GM18868 (cell line): ENCODE measurements around the gene COL20A1.
"Not testable (repeated sequence)": the region's sequence is repeated elsewhere in the genome, so short reads cannot be mapped to it uniquely, and the experiment has no call there.

Source experiments
- ATAC-seq: cut with Tn5 transposase; IDR thresholded peaks from one replicate; pipeline ENCODE4 v1.9.1; 2021; ENCODE audit warnings: mild to moderate bottlenecking, moderate library complexity; ENCODE audit not compliant: unreplicated experiment

Gene COL20A1

GRCh38 chr20:63292904-63293303, at the start of gene COL20A1:
COL20A1 (plus strand) TSS chr20:63293186; CDS start chr20:63295108, 1,922 bp downstream.
- no peak for ATAC-seq

GRCh38 chr20:63243604-63244247, 49.3 kb upstream of the COL20A1 start:
- ATAC-seq: no peak

GRCh38 chr20:63244468-63244867, 48.5 kb upstream of the COL20A1 start:
- ATAC-seq: no peak

DNA sequence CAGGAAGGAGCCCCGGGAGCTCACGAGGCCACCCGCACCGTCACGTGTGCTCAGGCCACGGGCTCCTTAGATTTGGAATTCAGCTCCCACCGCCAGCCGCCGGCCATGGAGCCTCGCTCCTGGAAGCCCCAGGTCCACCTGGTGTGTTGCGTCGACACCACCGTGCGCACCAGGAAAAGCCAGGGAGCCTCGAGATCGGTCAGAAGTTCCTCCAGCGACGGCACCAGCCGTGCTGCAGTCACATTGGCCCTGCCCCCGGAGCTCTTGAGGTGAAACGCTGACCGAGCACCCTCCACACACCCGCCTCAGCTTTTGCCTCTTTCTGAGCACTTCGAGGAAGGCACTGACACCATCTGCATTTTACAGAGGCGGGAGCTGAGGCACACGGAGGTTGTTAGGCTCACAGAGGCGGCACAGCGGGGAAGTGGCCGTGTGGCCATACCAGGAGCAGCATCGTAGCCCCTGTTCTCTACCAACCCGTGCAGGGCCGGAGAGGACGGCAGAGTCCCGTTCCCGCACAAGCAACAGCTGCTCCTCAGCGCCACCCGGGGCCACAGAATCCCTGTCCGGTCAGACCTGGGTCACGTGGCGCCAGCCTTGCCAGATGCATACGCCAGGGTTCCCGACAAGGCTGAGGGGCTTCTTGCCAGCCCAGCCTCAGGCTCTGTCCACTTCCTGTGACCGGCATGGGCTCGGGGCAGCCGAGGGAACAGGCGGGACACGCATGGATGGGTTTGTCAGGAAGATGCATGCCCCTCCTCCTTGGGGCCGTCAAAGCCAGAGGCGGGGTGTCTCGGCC, 46.3 kb upstream of the COL20A1 start:
- ATAC-seq: no peak

DNA sequence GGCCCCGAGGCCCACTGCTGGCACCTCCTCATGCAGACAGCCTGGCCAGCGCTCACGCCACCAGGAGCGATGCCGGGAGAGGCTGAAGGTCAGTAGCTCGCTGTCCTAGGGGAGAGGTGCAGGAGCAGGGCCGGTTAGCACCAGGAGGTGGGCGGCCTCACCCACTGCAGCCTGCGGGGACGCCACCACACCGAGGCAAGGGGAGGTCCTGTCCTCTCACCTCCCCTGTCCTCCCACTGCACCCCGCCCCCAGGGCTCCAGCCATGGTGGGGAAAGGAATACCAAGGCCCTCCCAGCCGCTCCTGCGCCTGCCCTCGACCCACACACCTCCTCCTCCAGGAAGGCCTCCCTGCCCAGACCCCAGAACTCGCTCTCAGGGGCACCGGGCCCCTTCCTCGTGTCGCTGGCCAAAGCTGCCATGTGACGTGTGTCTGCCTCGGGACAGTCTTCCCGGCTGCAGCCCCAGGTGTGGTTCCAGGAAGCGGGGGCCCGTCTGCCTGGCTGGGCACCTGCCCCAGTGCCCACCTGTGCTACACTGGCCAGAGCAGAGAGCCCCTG, 45.2 kb upstream of the COL20A1 start:
- ATAC-seq: no peak

DNA sequence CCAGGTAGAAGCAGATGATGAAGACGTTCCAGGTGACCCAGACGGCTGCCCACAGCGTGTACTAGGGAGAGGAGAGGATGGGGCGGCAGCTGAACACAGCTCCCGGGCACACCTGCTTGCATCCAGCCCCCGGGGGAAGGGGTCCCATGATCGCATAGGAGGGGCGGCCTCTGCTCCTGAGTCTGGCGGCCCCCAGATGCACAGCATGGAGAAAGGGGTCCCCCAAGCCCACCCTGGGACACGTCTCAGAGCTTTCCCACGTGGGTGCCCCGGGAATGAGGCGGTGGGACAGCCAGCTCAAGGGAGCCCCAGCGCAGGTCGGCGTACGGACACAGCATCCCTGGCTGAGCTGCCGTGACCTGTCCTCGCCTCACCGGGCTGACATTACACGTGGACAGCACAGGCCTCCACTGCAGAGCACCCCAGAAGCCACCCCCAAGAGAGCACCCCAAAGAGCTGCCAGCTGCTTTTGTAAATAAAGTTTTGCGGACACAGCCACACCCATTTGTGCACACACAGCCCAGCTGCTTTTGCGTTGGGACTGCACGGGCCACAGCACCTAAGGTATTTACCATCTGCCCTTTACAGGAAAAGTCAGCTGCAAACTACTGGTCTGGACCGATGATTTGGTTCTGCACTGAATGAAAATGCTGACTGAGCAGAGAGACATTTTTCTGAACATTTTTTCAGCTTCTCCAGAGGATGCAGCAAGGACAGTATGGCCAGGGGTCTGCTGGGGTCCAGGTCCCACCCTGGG, 44.0 kb upstream of the COL20A1 start:
- no peak for ATAC-seq

DNA sequence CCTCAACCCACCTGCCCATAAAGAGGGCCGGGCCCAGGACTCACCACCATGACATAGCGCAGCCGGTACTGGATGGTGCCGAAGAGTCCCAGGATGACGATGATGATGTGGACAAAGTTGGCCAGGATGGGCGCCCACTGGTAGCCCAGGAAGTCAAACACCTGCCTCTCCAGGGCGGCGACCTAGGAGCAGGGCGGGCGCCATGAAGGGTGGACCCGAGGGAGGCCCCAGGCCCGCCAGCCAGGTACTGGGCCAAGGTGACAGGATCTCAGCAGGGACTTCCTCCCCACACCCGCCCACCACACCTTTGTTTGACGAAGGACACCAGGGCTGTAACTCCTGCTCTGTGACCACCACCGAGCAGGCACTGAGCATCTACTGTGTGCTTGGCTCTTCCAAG, 43.1 kb upstream of the COL20A1 start:
- ATAC-seq: no peak

GRCh38 chr20:63251350-63251749, 41.6 kb upstream of the COL20A1 start:
- not testable (repeated sequence) for ATAC-seq

DNA sequence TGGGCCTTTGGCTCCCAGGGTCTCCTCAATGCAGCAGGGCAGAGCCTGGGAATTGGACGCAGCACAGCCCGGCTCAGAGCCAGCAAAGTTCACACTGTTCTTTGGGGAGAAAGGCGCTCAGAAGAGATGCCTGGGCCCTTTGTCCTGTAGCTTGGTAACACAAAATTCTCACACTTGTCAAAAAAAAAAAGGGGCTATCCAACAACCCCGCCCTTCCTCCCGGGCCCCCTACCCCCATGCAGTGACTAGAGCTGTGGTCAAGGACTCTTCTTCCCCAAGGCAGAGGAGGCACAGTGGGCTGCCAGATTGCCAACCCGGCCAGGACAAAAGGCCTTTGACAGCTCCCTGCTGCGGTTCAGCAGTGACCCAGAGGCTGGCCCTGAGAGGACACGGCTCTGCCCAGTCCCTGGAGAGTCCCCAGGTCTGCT, 40.7 kb upstream of the COL20A1 start:
- no peak for ATAC-seq

DNA sequence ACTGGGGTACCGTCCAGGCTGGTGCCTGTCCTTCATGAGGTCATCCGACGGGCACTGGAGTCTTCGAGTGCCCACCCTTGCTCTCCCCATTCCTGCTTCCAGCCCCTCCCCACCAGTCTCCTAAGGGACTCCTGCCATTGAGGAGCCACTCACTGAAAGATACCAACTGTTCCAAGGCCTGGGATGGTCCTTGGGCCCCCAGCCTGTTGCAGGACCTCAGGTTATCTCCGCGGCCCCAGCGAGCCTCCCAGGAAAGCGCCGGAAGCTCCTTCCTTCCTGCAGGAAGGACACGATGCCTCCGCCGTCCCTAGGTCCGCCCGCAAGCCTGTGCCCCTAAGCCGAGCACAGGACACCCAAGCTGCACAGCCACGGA, 39.9 kb upstream of the COL20A1 start:
- no peak for ATAC-seq

GRCh38 chr20:63253438-63254231, 39.4 kb upstream of the COL20A1 start:
- no peak for ATAC-seq

- ATAC-seq: no peak
Measured at GRCh38 chr20:63254232-63254605, 38.8 kb upstream of the COL20A1 start, which contains the start of gene NKAIN4. NKAIN4 (minus strand) TSS chr20:63254463; CDS start chr20:63254450, 13 bp downstream.

DNA sequence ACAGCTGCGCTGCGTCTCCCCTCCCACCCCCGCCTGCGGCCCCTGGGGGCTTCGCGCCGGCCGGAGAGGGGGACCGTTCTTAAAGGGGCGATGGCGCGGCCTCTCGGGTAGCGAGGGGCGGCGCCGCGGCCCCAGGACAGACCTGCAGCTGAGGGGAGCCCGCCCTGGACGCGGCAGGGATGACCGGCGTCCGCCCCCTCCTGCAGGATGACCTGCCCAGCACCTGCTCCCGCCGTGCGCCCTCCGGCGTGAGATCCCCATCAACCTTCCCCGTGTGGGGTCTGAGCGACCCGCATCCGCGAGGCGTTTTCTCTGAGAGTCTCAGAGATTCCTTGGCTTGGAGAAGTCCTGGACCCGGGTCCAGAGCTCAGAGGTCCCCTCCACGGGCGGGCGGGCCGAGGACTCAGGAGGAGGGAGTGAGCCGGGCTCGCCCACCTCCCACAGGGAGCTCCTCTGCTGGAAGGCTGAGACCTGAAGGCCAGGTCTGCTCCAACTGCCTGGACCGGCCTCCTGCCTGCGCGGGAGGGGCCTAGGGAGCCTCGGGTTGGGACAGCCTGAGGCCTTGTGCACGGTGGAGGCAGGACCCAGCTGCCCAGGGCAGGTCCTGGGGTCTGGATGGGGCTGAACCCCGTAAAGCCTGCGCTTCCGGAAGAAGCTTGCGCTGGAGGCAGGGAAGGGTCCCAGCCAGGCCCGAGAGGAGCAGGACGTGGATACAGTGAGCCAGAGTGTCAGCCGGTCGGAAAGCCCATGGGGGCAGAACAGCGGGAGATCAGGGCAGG, 38.2 kb upstream of the COL20A1 start:
- no peak for ATAC-seq

GRCh38 chr20:63255931-63256704, 36.9 kb upstream of the COL20A1 start:
- no peak for ATAC-seq

DNA sequence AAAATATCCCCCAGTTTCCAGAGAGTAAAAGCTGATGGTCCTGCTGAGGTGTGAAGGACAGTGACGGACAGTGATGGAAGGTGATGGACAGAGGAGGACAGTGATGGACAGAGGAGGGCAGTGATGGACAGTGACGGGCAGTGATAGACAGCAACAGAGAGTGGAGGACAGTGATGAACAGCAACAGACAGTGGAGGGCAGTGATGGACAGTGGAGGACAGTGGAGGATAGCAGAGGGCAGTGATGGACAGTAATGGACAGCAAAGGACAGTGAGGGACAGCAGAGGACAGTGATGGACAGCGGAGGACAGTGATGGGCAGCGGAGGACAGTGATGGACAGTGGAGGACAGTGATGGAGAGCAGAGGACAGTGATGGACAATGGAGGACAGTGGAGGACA, 36.0 kb upstream of the COL20A1 start:
- no peak for ATAC-seq

DNA sequence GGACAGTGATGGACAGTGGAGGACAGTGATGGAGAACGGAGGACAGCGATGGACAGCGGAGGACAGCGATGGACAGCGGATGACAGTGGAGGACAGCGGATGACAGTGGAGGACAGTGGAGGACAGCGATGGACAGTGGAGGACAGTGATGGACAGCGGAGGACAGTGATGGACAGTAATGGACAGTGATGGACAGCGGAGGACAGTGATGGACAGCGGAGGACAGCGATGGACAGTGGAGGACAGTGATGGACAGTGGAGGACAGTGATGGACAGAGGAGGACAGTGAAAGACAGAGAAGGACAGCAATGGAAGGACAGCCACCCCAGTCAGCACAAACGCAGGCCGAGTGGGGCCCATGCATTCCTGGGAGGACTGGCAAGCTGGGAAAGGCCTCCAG, 35.4 kb upstream of the COL20A1 start:
- no peak for ATAC-seq

DNA sequence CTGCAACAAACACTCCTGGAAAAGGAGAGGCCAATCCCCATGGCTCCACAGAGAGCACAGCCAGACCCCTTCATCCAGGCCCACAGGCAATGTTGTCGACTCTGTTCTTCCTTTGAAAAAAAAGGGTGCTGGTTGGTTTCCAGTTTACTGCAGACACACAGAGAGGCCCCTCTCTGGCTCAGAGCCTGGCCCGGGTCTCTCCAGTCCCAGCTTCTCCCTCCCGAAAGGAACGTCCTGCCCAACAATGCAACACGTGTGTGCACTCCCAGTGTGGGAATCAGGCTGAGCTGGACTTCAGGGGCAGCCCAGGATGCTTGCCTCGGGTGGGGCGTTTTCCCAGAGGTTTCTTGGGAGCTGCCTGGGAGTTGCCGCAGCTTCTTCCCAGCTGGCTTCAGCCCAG, 34.2 kb upstream of the COL20A1 start:
- ATAC-seq: no peak

GRCh38 chr20:63259734-63260460, 33.1 kb upstream of the COL20A1 start:
- no peak for ATAC-seq
